GM08714 (cell line): Measurements from ENCODE around the gene NR3C2.

Source experiments
- H3K4me3 ChIP-seq: fragments of 200-500 bp; sonication (Bioruptor generic); 2 replicates; pipeline ENCODE4 v1.5.1; 2014; ENCODE audit warnings: mild to moderate bottlenecking, low read length, inconsistent platforms
- ZNF274 ChIP-seq: IDR thresholded peaks from 2 replicates; pipeline ENCODE4 v1.6.1; 2012; ENCODE audit warnings: mild to moderate bottlenecking, low read depth, low read length

The NR3C2 gene

DNA sequence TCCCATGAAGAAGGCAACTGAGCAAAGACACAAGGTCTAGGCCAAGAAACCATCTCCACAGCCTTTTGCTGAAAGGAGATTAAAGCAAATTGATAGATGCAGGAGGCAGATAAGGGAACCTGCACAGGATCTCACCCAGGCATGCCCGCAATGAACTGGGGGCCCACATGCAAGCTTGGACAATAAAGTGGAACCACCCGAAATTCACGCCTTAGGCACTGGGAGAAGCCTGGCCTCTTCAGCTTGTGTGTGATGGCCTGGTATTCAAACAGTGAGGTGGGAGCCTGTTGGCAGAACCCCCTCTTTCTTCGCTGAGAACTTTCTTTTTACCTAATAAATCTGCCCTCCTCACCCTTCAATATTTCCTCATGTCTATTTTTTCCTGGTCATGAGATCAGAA lies 213.2 kb downstream of the NR3C2 start:
- H3K4me3 ChIP-seq: no peak overlapping the region
- TF ChIP-seq ZNF274: no peak

- no peak overlapping the region for H3K4me3 ChIP-seq
- no peak for TF ChIP-seq ZNF274
These were observed 215.1 kb downstream of the NR3C2 start for GRCh38 chr4:148227147-148227546.

- no peak for TF ChIP-seq ZNF274
- H3K4me3 ChIP-seq: no peak overlapping the region
These were observed 215.9 kb downstream of the NR3C2 start for GRCh38 chr4:148226341-148226740.

GRCh38 chr4:148225639-148226038 lies 216.6 kb downstream of the NR3C2 start:
- no peak overlapping the region for H3K4me3 ChIP-seq
- no peak for TF ChIP-seq ZNF274

DNA sequence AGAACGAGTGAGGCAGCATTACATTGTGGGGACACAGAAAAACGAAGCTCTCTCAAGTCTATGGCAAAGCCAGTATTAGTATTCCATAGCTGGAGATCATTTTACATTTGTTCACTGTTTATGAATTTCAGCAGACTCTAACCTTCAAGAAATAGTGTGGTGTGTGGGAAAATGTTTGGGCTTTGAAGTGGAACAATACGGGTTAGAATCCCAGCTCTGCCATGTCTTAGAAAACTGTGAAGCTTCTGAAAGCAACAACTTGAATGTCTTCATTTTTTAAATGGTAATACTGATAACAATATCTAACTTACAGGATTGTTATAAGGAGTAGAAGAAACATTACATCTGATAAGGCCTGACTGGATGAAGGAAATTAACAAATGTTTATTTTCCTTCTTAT lies 217.7 kb downstream of the NR3C2 start:
- no peak overlapping the region for H3K4me3 ChIP-seq
- no peak for TF ChIP-seq ZNF274

GRCh38 chr4:148222991-148223660 lies 219.1 kb downstream of the NR3C2 start:
- H3K4me3 ChIP-seq: no peak overlapping the region
- no peak for TF ChIP-seq ZNF274

GRCh38 chr4:148216866-148217814 lies 225.1 kb downstream of the NR3C2 start:
- peak overlapping the region; percentile 57; the same call in 1 of the 2 replicates for H3K4me3 ChIP-seq
- TF ChIP-seq ZNF274: no peak

DNA sequence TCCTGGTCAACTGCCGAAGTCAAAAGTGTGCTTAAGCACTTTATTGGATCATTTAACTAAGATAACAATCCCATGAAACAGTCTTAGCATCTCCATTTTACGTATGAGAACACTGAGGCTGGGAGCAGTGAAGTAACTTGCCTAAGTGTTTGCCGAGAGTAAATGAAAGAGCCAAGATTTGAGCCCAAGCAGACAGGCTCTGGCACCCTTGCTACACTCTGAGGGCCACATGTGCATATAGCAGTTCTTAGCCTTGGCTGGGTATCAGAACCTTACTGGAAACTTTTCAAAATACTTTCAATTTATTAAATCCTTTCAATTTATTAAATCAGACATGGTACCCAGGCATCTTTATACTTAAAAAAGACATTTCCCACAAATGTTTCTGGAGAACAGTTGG lies 225.9 kb downstream of the NR3C2 start:
- TF ChIP-seq ZNF274: no peak
- no peak overlapping the region for H3K4me3 ChIP-seq

- H3K4me3 ChIP-seq: no peak overlapping the region
- TF ChIP-seq ZNF274: no peak
These were observed 227.0 kb downstream of the NR3C2 start for GRCh38 chr4:148215202-148215601.

DNA sequence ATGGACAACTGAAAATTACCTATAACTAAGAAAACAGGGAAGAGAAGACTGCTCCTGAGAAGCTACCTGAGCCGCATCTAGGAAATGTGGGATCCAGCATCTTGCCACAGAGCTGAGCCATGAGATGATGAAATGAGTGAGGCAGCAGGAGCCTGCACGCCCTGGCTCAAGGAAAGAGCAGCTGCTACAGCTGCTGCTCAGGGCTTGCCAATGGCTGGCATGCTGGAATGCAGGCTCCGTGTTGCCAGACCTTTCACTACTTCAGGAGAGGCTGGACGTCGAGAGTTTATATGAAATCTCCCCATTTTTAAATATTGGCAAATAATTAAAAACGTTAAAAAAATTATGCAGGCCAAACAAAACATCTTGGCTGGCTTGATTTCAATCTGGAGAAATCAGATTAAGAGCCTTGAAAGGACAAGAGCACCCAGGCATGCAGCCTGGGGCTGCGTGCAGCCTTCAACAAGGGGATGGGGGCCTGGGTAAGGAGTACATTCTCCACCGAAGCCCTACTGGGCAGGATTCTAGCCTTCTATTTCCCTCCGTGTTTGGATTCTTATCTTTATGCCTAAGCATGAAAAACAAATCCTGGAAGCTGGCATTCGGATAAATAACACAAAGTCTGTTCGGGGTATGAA lies 227.6 kb downstream of the NR3C2 start:
- TF ChIP-seq ZNF274: no peak
- no peak overlapping the region for H3K4me3 ChIP-seq

DNA sequence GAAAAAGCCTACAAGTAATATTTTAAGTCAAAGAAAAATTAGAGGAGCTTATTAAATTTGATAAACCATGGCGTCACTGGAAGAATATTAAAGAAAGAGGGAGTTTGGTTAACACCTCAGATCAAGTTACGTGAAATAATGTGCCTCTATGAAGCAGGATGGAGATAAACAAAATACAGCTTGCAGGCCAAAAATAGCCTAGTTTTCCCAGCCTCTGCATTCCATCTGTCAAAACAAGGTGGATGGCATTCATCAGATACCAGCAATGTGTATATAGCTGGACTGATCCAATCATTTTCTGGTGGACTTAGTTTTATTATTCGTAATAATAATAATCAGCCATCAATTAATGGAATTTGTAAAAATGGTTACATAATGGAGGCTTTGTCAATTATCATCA lies 230.7 kb downstream of the NR3C2 start:
- H3K4me3 ChIP-seq: no peak overlapping the region
- TF ChIP-seq ZNF274: no peak

DNA sequence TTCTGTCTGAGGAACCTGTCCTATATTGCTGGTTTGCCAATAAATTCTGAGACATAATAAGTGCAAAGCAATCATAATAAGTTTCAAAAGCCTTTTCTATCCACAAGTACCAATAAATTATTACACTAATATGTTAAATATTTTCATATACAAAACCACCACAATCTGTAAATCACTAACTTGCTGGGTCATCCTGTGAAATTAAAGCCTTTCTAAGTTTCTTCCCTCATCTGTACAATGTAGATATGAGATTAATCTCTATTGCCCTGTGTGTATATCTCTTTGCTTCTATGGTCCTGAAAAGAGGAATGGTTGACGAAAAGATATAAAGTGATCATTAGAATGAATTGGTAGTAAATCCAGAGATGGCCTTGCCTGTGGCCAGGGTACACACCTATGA lies 231.6 kb downstream of the NR3C2 start:
- H3K4me3 ChIP-seq: no peak overlapping the region
- TF ChIP-seq ZNF274: no peak

DNA sequence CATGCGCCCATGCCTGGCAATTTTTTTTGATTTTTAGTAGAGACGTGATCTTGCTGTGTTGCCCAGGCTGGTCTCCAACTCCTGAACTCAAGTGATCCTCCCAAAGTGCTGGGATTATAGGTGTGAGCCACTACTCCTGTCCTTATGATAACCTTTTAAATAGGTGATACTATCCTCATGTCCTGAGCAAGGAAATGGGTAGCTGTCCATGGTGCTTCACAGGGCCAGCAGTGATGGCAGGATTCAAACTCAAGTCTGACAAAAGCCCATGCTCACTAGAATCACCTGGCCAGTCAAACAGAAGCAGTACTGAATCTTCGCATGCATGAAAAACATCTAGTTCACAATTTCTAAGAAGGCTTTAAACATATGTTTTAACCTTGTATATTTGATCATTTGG lies 235.1 kb downstream of the NR3C2 start:
- TF ChIP-seq ZNF274: no peak
- H3K4me3 ChIP-seq: no peak overlapping the region

GRCh38 chr4:148205476-148205875 lies 236.7 kb downstream of the NR3C2 start:
- TF ChIP-seq ZNF274: no peak
- no peak overlapping the region for H3K4me3 ChIP-seq

GRCh38 chr4:148204892-148205291 lies 237.3 kb downstream of the NR3C2 start:
- TF ChIP-seq ZNF274: no peak
- H3K4me3 ChIP-seq: no peak overlapping the region
